IPS DF 4.7 (cell line): ENCODE data around the gene CCDC170.
"Not testable (repeated sequence)": the region's sequence is repeated elsewhere in the genome, so short reads cannot be mapped to it uniquely, and the experiment has no call there.

Experiments
- DNase-seq: peaks from one replicate; pipeline ENCODE4 v3.0.0-alpha.2; 2013; ENCODE audit warnings: low spot score; ENCODE audit errors: extremely low read depth

The CCDC170 gene

GRCh38 chr6:151493804-151494234, at the start of gene CCDC170:
Gene CCDC170 (plus strand): TSS chr6:151494017. CDS start chr6:151494129, 112 bp downstream.
- DNase-seq, result no peak

GRCh38 chr6:151445482-151445881, 48.3 kb upstream of the CCDC170 start:
- no peak for DNase-seq

- no peak for DNase-seq
Observed at GRCh38 chr6:151447237-151447636, 46.6 kb upstream of the CCDC170 start.

- DNase-seq, result no peak
Observed at GRCh38 chr6:151448623-151449022, 45.2 kb upstream of the CCDC170 start.

- not testable (repeated sequence) for DNase-seq
Observed at GRCh38 chr6:151450928-151451327, 42.9 kb upstream of the CCDC170 start.

GRCh38 chr6:151451417-151451949, 42.3 kb upstream of the CCDC170 start:
- no peak for DNase-seq

- peak; percentile 97 for DNase-seq
Observed at GRCh38 chr6:151451950-151452749, 41.7 kb upstream of the CCDC170 start, which contains the start of gene RMND1. Gene RMND1 (minus strand): TSS chr6:151452126. CDS start chr6:151445811, 6,315 bp downstream.

- no peak for DNase-seq
Observed at GRCh38 chr6:151452750-151453427, 40.9 kb upstream of the CCDC170 start.

- DNase-seq, result not testable (repeated sequence)
Observed at GRCh38 chr6:151455751-151456398, 37.9 kb upstream of the CCDC170 start.

- no peak for DNase-seq
Observed at GRCh38 chr6:151461673-151462072, 32.1 kb upstream of the CCDC170 start.

- no peak for DNase-seq
Observed at GRCh38 chr6:151464702-151465101, 29.1 kb upstream of the CCDC170 start.

GRCh38 chr6:151475653-151476523, 17.9 kb upstream of the CCDC170 start:
- DNase-seq, result no peak

GRCh38 chr6:151477726-151478125, 16.1 kb upstream of the CCDC170 start:
- no peak for DNase-seq

- no peak for DNase-seq
Observed at GRCh38 chr6:151478670-151479069, 15.1 kb upstream of the CCDC170 start.

- DNase-seq, result no peak
Observed at GRCh38 chr6:151481786-151482185, 12.0 kb upstream of the CCDC170 start.

- no peak for DNase-seq
Observed at GRCh38 chr6:151482290-151482689, 11.5 kb upstream of the CCDC170 start.

GRCh38 chr6:151483994-151484393, 9.8 kb upstream of the CCDC170 start:
- no peak for DNase-seq

GRCh38 chr6:151488226-151488625, 5.6 kb upstream of the CCDC170 start:
- no peak for DNase-seq

GRCh38 chr6:151490996-151491395, 2.8 kb upstream of the CCDC170 start:
- no peak for DNase-seq

GRCh38 chr6:151493161-151493803, 535 bp upstream of the CCDC170 start:
- no peak for DNase-seq
